T follicular helper cell (primary cell): Measurements from ENCODE around the gene MSANTD1.

ENCODE experiments used
- DNase-seq: peaks from one replicate; pipeline ENCODE4 v3.0.0-alpha.2; 2020; ENCODE audit warnings: low read depth

Gene MSANTD1

GRCh38 chr4:3302786-3303564 is 54.0 kb downstream of the MSANTD1 start:
- DNase-seq = no peak

DNA sequence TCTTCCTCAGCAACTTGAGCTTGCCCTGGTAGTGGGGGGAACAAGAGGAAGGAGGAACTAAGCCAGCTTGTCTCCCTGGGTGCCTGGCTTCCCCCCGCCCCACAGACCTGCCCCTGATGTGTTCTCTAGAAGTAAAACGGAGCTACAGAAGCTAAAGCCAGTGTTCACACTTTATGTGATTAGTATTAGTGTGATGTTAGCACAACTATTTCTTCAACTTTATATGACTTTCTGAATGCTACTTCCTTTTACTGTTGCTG is 54.5 kb downstream of the MSANTD1 start:
- DNase-seq = no peak

- DNase-seq = no peak
Measured at GRCh38 chr4:3303923-3304710, 55.2 kb downstream of the MSANTD1 start.

GRCh38 chr4:3304831-3305609 is 56.1 kb downstream of the MSANTD1 start:
- no peak for DNase-seq

GRCh38 chr4:3305610-3306371 is 56.8 kb downstream of the MSANTD1 start:
- DNase-seq = no peak
